ENCODE data around the gene TTYH2. TPM values are rescaled to one million over a fixed set of nuclear protein-coding genes. Genes with fewer than 3 reads are reported as not detected.

The TTYH2 gene
- total RNA-seq, 1 experiment from 2014 or later: 0.28 TPM

- no peak for DNase-seq
- Mint-ChIP-seq H3K4me1 (ENCODE audit: low read depth, unreplicated experiment) (peaks cover 8% of the 10 kb centered on the region), H3K9me3 (ENCODE audit: low read depth, unreplicated experiment) (no peaks in the 10 kb centered on the region), H3K4me3 (ENCODE audit: low read depth, unreplicated experiment) (peak overlapping the region; percentile 70), H3K27me3 (ENCODE audit: unreplicated experiment) (peaks cover 67% of the 10 kb centered on the region), H3K27ac (ENCODE audit: unreplicated experiment) (no peak overlapping the region), H3K36me3 (ENCODE audit: insufficient read depth, unreplicated experiment) (peaks cover 45% of the 10 kb centered on the region)
- CTCF ChIA-PET: interaction anchor here (1.4 kb wide), 1 partner anchor 14 kb away, joined by 3 read pairs; no protein-coding TSS in a partner anchor
- intact Hi-C loops (cut with micrococcal nuclease; ENCODE audit: unreplicated experiment): loop anchor here (5.0 kb wide), 1 partner anchor 68 kb away; no protein-coding TSS in a partner anchor
- no TSS peak for BruUV-seq (replicated peaks)
- TF ChIP-seq CTCF (IDR thresholded peaks at IDR 0.05; ENCODE audit: unreplicated experiment): no peak
These were observed 555 bp downstream of the TTYH2 start for GRCh38 chr17:74213861-74214391.

DNA sequence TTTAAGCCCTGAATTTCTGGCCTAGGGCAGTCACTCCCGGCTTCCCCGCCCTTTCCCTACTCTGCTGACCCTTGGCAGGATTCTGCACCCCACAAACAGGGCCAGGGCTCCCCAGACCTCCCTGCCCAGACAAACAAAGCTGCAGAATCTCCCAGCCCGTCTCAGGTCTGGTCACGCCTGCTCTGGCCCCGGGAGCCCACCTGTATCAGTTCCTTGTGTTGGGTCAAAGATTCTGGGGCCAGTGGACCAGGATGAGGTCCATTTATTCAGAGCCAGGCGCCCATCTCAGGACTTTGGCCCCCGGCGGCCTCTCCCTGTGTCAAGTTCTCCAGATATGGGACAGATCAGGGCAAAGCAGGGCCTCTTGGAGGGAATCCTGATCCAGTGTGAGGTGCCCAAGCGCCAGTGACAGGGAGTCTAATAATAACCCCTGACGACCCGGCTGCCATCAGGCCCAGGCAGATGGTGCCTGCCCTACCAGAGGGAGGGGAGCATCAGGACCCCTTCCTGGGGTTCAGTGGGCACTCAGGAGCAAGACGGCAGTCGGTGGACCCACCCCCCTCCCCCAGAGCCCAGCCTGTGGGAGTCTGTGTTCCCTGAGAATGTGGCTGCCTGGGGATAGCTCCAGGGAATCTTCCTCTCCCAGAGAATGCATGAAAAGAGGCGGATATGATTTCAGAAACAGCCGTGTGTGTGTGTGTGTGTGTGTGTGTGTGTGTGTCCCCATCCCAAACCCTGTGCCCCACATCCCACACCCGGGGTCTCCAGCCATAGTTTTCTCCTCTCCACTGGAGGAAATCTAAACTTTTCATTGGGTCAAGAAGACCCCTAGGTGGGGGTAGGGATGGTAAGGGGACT is 1.3 kb downstream of the TTYH2 start:
- Mint-ChIP-seq H3K9me3 (ENCODE audit: low read depth, unreplicated experiment) (peaks cover 1% of the 10 kb centered on the region), H3K27me3 (ENCODE audit: unreplicated experiment) (peaks cover 75% of the 10 kb centered on the region), H3K27ac (ENCODE audit: unreplicated experiment) (no peak overlapping the region), H3K36me3 (ENCODE audit: insufficient read depth, unreplicated experiment) (peaks cover 37% of the 10 kb centered on the region), H3K4me3 (ENCODE audit: low read depth, unreplicated experiment) (peak overlapping the region; percentile 15), H3K4me1 (ENCODE audit: low read depth, unreplicated experiment) (peaks cover 8% of the 10 kb centered on the region)
- intact Hi-C loops (cut with micrococcal nuclease; ENCODE audit: unreplicated experiment): loop anchor here (5.0 kb wide), 1 partner anchor 68 kb away; no protein-coding TSS in a partner anchor
- TF ChIP-seq CTCF (IDR thresholded peaks at IDR 0.05; ENCODE audit: unreplicated experiment): no peak
- CTCF ChIA-PET: interaction anchor here (0.6 kb wide), 1 partner anchor 1231 kb away, joined by 10 read pairs; no protein-coding TSS in a partner anchor
- no TSS peak for BruUV-seq (replicated peaks)
- DNase-seq: no peak

- intact Hi-C loops (cut with micrococcal nuclease; ENCODE audit: unreplicated experiment): no loop called here
- BruUV-seq (replicated peaks): no TSS peak
- no peak overlapping the region for H3K27ac Mint-ChIP-seq (ENCODE audit: unreplicated experiment)
- TF ChIP-seq CTCF (IDR thresholded peaks at IDR 0.05; ENCODE audit: unreplicated experiment): no peak
- H3K4me3 Mint-ChIP-seq (ENCODE audit: low read depth, unreplicated experiment): no peak overlapping the region
- H3K4me1 Mint-ChIP-seq (ENCODE audit: low read depth, unreplicated experiment): peaks cover 8% of the 10 kb centered on the region
- H3K36me3 Mint-ChIP-seq (ENCODE audit: insufficient read depth, unreplicated experiment): peaks cover 31% of the 10 kb centered on the region
- CTCF ChIA-PET: interaction anchor here (0.6 kb wide), 1 partner anchor 1230 kb away, joined by 10 read pairs; no protein-coding TSS in a partner anchor
- peaks cover 2% of the 10 kb centered on the region for H3K9me3 Mint-ChIP-seq (ENCODE audit: low read depth, unreplicated experiment)
- DNase-seq: no peak
- peaks cover 81% of the 10 kb centered on the region for H3K27me3 Mint-ChIP-seq (ENCODE audit: unreplicated experiment)
These were observed 2.0 kb downstream of the TTYH2 start for GRCh38 chr17:74215342-74215727.

GRCh38 chr17:74216505-74216904 is 3.1 kb downstream of the TTYH2 start:
- peaks cover 87% of the 10 kb centered on the region for H3K27me3 Mint-ChIP-seq (ENCODE audit: unreplicated experiment)
- H3K4me3 Mint-ChIP-seq (ENCODE audit: low read depth, unreplicated experiment): no peak overlapping the region

More at GRCh38 chr17:74216505-74216904, 3.1 kb downstream of the TTYH2 start:
- CTCF ChIA-PET: interaction anchor here (1.1 kb wide), 1 partner anchor 80 kb away, joined by 3 read pairs; no protein-coding TSS in a partner anchor
- peaks cover 2% of the 10 kb centered on the region for H3K9me3 Mint-ChIP-seq (ENCODE audit: low read depth, unreplicated experiment)
- no peak overlapping the region for H3K27ac Mint-ChIP-seq (ENCODE audit: unreplicated experiment)
- H3K4me1 Mint-ChIP-seq (ENCODE audit: low read depth, unreplicated experiment): peaks cover 8% of the 10 kb centered on the region
- no TSS peak for BruUV-seq (replicated peaks)
- H3K36me3 Mint-ChIP-seq (ENCODE audit: insufficient read depth, unreplicated experiment): peaks cover 21% of the 10 kb centered on the region
- no peak for TF ChIP-seq CTCF (IDR thresholded peaks at IDR 0.05; ENCODE audit: unreplicated experiment)
- intact Hi-C loops (cut with micrococcal nuclease; ENCODE audit: unreplicated experiment): no loop called here
- DNase-seq: no peak
